ENCODE measurements around the gene ATP5ME.
"Not testable (repeated sequence)": the region's sequence is repeated elsewhere in the genome, so short reads cannot be mapped to it uniquely, and the experiment has no call there.

Gene ATP5ME, protein sequence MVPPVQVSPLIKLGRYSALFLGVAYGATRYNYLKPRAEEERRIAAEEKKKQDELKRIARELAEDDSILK

DNA sequence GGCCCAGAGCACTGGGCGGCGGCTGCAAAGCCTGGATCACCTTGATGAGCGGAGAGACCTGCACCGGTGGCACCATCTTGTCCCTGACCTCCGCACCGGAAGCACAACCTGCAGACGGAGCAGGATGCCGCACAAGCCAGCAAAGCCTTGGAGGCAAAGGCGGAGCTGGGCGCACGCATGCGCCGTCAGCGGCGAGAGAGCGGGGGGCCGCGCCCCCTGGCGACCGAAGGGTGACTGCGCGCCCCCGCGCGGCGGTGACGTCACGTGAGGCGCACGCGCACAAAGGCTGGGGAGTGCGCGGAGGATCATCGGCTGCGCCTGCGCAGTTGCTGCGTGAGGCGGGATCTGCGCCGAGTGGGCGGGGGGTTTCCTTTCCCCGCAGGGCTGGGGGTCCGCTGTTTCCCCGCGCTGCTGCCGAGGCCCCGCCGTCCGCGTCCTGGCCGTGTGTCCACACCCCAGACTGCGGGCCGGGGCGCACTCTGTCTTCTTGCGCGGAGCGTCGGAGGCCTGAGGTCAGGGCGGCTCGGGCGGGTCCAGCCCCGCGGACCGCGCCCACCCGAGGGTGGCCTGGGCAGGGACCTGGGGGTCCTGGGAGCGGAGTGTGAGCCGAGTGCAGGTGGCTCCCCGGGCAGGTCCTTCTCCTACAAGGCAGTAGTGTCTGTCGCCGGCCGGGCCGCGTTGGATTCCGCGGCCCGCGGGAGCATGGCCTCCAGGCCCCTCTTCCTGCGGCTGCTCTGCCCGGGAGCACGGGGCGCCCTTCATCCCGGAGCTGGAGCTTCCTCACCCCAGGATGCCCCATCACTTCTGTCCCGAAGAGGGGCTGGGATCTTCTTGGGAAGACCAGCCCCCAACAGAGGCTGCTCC, at the start of gene ATP5ME, which contains the start of gene MYL5:
ATP5ME (minus strand) TSS at position 105 of the 864 bp plus-strand sequence; CDS start at position 76, 29 bp downstream.
MYL5 (plus strand) TSS at position 371 of the 864 bp plus-strand sequence. CDS start 3,485 bp downstream, outside the sequence.
- peak; percentile 91 for DNase-seq (ENCODE audit: low read depth)

GRCh38 chr4:722851-723360, 48.8 kb upstream of the ATP5ME start:
- DNase-seq (ENCODE audit: low read depth), result no peak

GRCh38 chr4:722169-722725, 48.2 kb upstream of the ATP5ME start:
- no peak for DNase-seq (ENCODE audit: low read depth)

DNA sequence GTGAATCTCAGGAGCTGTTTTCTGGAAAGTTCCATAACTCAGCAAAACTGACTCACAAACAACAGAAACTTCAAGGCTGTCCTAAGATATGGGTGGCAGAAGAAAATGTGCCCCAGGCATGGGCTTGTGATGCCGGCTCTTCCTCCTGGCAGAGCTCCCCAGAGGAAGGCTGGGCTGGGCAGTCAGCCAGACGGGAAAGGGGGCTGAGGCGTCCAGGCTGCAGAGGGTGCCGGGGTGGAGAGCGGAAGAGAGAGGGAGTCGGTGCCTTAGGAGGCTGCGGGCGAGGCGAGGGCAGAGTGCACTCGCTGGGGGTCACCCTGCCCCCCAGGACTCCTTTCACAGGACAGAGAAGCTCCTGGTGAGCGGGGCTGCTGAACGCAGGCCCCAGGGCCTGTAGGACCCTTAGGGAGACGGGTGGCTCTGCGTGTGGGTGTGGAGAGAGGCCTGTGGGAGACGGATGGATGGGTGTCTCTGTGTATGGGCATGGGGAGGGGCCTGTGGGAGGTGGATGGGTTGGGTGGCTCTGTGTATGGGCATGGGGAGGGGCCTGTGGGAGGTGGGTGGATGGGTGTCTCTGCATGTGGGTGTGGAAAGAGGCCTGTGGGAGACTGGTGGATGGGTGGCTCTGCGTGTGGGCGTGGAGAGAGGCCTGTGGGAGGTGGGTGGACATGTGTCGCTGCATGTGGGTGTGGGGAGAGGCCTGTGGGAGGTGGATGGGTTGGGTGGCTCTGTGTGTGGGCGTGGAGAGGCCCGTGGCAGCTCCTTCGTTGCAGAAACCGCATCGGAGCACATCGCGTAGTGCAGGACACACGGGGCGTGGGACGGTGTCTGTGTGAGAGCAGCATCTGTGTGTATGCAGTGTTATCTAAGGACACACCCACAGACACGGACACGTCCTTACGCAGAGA, 47.4 kb upstream of the ATP5ME start:
- no peak for DNase-seq (ENCODE audit: low read depth)

DNA sequence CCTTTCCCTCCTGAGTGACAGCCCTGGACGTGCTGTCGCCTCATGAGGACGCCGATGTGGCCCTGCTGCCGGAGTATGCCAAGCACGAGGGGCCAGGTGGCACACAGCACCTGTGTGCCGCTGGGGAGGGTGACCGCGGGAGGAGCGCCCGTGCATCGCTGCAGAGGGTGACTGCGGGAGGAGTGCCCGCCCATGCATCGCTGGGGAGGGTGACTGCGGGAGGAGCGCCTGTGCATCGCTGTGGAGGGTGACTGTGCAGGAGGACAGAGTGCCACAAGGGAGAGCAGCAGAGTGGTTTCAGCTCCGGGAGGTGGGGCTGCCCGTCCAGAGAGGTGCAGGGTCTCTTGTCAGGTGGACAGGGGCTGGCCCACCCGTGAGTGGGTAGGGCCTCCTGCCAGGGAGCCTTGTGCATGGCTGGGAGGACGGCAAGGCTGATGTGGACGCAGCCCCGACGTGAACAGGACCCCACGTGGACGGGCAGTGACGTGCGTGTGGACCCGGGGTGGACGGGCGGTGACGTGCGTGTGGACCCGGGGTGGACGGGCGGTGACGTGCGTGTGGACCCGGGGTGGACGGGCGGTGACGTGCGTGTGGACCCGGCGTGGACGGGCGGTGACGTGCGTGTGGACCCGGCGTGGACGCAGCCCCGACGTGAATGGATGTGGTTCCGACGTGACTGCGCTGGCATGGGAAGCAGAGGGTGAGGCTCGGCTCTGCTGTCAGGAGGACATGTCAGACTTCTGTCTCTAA, 46.2 kb upstream of the ATP5ME start:
- DNase-seq (ENCODE audit: low read depth), result no peak

DNA sequence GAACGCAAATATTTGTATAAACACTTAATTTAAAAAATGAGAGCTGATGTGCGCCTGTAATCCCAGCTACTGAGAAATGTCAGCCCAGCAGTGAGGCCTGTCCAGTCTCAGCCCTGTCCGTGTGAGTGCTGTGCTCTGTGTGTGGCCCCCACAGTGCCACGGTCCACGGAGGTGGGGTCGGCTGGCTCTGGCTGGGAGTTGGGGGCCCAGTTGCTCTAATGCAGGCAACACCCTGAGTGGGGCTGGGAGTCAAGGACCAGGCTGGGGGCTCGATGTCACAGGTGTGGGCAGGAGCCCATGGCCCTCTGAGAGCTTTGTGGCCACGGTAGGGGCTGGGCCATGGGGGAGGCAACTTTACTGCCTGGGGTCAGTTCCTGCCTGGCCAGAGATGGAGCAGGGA, 44.4 kb upstream of the ATP5ME start:
- no peak for DNase-seq (ENCODE audit: low read depth)

- no peak for DNase-seq (ENCODE audit: low read depth)
Measured at GRCh38 chr4:717601-718320, 43.7 kb upstream of the ATP5ME start.

GRCh38 chr4:714087-714486, 40.0 kb upstream of the ATP5ME start:
- DNase-seq (ENCODE audit: low read depth), result no peak

DNA sequence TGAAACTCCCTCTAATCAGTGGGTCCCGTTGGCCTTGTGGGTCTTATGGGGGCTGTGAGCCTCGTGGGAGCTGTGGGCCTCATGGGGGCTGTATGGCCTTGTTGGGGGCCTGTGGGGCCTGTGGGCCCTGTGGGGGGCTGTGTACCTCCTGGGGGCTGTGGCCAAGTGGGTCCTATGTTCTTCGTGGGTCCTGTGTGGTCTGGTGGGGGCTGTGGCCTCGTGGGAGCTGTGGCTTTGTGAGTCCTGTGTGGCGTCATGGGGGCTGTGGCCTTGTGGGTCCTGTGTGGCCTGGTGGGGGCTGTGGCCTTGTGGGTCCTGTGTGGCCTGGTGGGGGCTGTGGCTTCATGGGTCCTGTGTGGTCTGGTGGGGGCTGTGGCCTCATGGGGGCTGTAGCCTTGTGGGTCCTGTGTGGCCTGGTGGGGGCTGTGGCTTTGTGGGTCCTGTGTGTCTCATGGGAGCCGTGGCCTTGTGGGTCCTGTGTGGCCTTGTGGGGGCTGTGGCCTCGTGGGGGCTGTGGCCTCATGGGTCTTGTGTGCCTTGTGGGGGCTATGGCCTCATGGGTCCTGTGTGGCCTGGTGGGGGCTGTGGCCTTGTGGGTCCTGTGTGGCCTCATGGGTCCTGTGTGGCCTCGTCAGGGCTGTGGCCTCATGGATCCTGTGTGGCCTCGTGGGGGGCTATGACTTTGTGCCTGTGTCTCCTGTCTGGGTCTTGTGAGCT, 39.0 kb upstream of the ATP5ME start:
- DNase-seq (ENCODE audit: low read depth), result no peak

- DNase-seq (ENCODE audit: low read depth), result no peak
Measured at GRCh38 chr4:712093-712492, 38.0 kb upstream of the ATP5ME start.

- no peak for DNase-seq (ENCODE audit: low read depth)
Measured at GRCh38 chr4:710916-711315, 36.8 kb upstream of the ATP5ME start.

DNA sequence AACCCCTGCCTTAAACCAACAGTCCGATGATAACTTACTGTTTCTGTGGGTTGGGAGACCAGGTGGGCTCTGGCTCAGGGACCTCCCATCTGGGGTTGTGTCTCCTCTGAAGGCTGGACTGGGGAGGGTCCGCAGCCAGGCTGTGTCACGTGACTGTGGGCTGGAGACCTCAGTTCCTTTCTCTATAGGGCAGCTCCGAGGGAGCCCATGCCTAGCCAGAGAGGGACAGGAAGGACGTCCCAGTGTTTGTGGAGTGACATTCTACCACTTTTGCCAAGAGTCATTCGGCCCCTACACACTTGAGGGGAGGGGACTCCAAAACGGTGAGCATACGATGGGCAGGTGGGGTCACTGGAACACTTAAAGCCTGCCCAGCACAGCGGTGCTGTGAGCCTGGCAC, 36.0 kb upstream of the ATP5ME start:
- DNase-seq (ENCODE audit: low read depth), result no peak

DNA sequence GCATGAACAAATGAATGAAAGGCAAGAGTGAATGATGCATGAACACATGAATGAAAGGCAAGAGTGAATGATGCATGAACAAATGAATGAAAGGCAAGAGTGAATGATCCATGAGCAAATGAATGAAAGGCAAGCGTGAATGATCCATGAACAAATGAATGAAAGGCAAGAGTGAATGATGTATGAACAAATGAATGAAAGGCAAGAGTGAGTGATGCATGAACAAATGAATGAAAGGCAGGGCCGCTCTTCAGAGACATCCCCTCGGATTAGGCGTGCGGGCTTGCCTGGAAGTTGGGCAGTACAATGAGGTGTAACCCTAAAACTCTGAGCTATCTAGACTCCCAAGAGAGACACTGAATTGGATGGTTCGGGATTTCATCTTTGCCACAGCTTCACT, 35.3 kb upstream of the ATP5ME start:
- no peak for DNase-seq (ENCODE audit: low read depth)

GRCh38 chr4:708631-708933, 34.5 kb upstream of the ATP5ME start:
- DNase-seq (ENCODE audit: low read depth), result no peak

DNA sequence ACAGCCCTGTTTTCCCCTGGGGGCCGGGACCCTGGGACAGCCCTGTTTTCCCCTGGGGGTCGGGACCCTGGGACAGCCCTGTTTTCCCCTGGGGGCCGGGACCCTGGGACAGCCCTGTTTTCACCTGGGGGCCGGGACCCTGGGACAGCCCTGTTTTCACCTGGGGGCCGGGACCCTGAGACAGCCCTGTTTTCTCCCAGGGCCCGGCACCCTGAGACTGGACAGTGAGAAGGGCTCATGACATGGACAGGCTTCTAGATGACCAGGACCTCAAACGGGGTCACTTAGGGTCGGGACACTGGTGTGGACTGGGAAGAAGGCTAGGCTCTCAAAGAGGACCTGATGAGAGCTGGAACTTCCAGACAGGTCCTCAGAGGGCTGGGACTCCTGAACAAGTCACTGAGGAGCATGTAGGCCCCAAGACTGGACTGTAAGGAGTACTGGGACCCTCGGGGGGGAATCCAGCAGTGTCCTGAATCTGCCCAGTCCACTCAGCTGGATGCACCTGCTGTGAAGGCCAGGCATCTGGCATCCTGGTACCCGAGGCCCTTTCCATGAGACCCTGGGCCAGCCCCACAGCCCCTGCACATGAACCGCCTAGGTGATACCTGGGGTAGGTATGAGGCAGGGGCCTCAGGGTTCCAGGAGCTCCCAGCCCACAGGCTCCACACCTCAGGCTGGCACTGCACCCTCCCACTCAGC, 34.0 kb upstream of the ATP5ME start:
- DNase-seq (ENCODE audit: low read depth), result no peak

DNA sequence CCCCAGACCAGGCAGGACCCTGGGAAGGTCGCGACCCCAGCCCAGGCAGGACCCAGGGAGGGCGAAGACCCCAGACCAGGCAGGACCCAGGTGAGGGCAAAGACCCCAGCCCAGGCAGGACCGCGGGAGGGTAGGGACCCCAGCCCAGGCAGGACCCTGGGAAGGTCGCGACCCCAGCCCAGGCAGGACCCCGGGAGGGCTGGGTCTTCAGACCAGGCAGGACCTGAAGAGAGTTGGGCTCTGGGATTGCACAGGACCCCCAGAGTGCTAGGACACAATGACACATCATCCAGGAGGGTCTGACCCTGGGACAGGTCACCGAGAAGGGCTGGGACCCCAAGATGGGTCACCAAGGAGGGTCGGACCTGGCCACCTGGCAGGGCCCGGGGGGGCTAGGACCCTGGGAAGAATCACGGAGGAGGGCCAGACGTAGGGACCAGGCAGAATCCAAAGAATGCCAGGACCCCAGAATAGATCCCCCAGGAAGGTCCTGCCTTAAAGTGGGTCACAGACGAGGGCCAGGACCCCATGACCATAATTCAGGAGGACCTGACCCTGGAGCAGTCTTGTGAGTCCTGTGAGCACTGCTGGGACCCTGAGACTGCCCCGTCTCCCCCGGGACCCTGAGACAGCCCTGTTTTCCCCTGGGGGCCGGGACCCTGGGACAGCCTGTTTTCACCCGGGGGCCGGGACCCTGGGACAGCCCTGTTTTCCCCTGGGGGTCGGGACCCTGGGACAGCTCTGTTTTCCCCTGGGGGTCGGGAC, 32.9 kb upstream of the ATP5ME start:
- DNase-seq (ENCODE audit: low read depth), result no peak

GRCh38 chr4:706083-706633, 32.1 kb upstream of the ATP5ME start:
- not testable (repeated sequence) for DNase-seq (ENCODE audit: low read depth)

DNA sequence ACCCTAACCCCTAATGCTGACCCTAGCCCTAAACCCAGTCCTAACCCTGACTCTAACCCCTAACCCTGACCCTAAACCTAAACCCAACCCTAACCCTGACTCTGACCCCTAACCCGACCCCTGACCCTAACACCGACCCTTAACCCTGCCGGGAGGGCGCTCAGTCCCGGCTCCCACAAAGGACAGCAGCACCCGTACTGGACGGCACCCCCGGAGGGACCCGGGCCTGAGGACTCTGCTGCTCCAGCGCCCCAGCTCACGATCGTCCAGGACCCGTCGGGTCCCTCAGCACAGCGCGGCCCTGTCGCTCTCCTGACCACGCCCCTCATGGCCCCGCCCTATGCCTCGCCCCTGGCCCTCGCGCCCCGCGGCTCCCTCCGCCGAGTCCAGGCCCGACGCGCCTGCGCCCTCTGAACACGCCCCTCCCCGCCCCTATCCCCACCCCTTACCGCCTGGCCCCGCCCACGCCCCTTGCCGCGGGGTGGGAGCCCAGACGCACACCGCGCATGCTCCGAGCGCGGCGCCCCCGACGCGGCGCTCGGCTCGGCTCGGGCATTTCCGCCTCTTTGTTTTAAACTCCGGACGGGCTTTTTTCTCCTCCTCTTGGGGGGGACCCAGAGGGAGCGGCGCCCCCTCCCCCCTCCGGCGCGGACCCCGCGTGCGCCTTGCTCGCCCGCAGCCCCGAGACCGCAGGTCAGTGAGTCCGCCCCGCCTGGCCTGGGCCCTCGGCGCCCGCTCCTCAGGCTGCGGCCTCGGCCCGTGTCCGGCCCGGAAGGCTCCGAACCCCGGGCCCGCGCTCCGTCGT, 31.4 kb upstream of the ATP5ME start, which contains the start of gene PCGF3:
PCGF3 (plus strand) TSS at position 555 of the 805 bp plus-strand sequence. CDS start 27,849 bp downstream, outside the sequence.
- DNase-seq (ENCODE audit: low read depth), result peak; percentile 44
